Gastrocnemius medialis (tissue), 4 donors: ENCODE results near the gene ITPR1. TPM values are rescaled to one million over a fixed set of nuclear protein-coding genes. Genes with fewer than 3 reads are reported as not detected.

Source experiments
- ATAC-seq, 2 donors: fragments of 150-250 bp; one replicate each; pipeline ENCODE4 v1.9.1; 2016
- DNase-seq, 2 donors: peaks; one replicate each; pipeline ENCODE4 v3.0.0-alpha.2; 2019
- H3K27ac ChIP-seq, 4 donors: fragments of 200-600 bp; sonication (generic); 1 replicate in 1 of 4; 2 replicates in 3 of 4; pipeline ENCODE4 v1.5.1; 2016 to 2018; ENCODE audit warnings: mild to moderate bottlenecking in 2 of 4, moderate library complexity in 1 of 4
- H3K27me3 ChIP-seq, 3 donors: fragments of 200-600 bp; sonication (generic) in 2 of 3; 1 replicate in 1 of 3; 2 replicates in 2 of 3; pipeline versions ENCODE4 v1.5.1 to v1.6.0; 2016 to 2019; ENCODE audit warnings: mild to moderate bottlenecking in 1 of 3, moderate library complexity in 1 of 3
- H3K36me3 ChIP-seq, 2 donors: fragments of 200-600 bp; sonication (generic) in 1 of 2; one replicate each; pipeline ENCODE4 v1.5.1; 2017 to 2018
- H3K4me1 ChIP-seq, 2 donors: fragments of 200-600 bp; sonication (generic) in 1 of 2; one replicate each; pipeline ENCODE4 v1.5.1; 2016 to 2017; ENCODE audit warnings: mild to moderate bottlenecking in 2 of 2
- H3K4me3 ChIP-seq, 4 donors: fragments of 200-600 bp; sonication (generic) in 3 of 4; 1 replicate in 1 of 4; 2 replicates in 3 of 4; pipeline ENCODE4 v1.5.1; 2016 to 2019; ENCODE audit warnings: mild to moderate bottlenecking in 2 of 4
- H3K9me3 ChIP-seq, 3 donors: fragments of 200-600 bp; sonication (generic) in 2 of 3; 1 replicate in 1 of 3; 2 replicates in 2 of 3; pipeline ENCODE4 v1.5.1; 2016 to 2019
- CTCF ChIP-seq, 5 experiments: fragments of 450-650 bp in 3 of 5; fragments of 200-600 bp in 2 of 5; sonication (generic) in 2 of 5; IDR thresholded peaks in 4 of 5; conservative IDR thresholded peaks in 1 of 5; 1 replicate in 4 of 5; 2 replicates in 1 of 5; pipeline ENCODE4 v1.5.1; 2016 to 2019; ENCODE audit warnings: antibody characterized with exemption in 5 of 5, mild to moderate bottlenecking in 3 of 5, moderate library complexity in 3 of 5
- POLR2A ChIP-seq, 2 donors: fragments of 450-650 bp; IDR thresholded peaks; one replicate each; pipeline ENCODE4 v1.6.1; 2017; ENCODE audit warnings: antibody characterized with exemption in 2 of 2, mild to moderate bottlenecking in 2 of 2, moderate library complexity in 2 of 2
- in situ Hi-C, 4 donors: fragments of 200-750 bp; cut with MboI; loops; one replicate each; pipeline versions ENCODE4 v1.15.0 to v1.8.0; 2017; ENCODE audit warnings: low sequenced_read_pairs in 4 of 4
- intact Hi-C: fragments of 100-400 bp; cut with DNase I; formaldehyde crosslinking; loops from one replicate; pipeline ENCODE4 v1.15.1; 2023; ENCODE audit warnings: low total_unique reads
- total RNA-seq, 4 donors: library from RNA; depleted of rRNA; stranded (reverse); fragments of >200 nt; gene quantifications; one replicate each; pipeline versions ENCODE4 v1.1.0 to v1.2.3, GENCODE V29; 2016

ITPR1 gene
- total RNA-seq, 4 donors from 2014 or later = 5.5 to 21.7 (median 11.3) TPM

- Histone ChIP-seq H3K36me3 (peaks cover 0 to 7% of the 10 kb centered on the region in 2 donors), H3K4me1 (peaks cover 0 to 8% of the 10 kb centered on the region in 2 donors), H3K9me3 (no peaks in the 10 kb centered on the region), H3K27me3 (no peaks in the 10 kb centered on the region), H3K27ac (no peak overlapping the region), H3K4me3 (no peak overlapping the region)
- no peak for TF ChIP-seq POLR2A (IDR thresholded peaks at IDR 0.05)
- no peak for TF ChIP-seq CTCF (IDR thresholded peaks at IDR 0.05 in 4 of 5, conservative IDR thresholded peaks at IDR 0.05 in 1 of 5)
- intact Hi-C loops = no loop called here
- ATAC-seq (no peak), DNase-seq (no peak)
- in situ Hi-C loops = no loop called here
Observed at GRCh38 chr3:4816718-4817117, 323.6 kb downstream of the ITPR1 start.

- Histone ChIP-seq H3K4me3 (no peak overlapping the region), H3K36me3 (peaks cover 0 to 7% of the 10 kb centered on the region in 2 donors), H3K27ac (no peak overlapping the region), H3K9me3 (no peaks in the 10 kb centered on the region), H3K27me3 (no peaks in the 10 kb centered on the region), H3K4me1 (peaks cover 0 to 8% of the 10 kb centered on the region in 2 donors)
- TF ChIP-seq CTCF (IDR thresholded peaks at IDR 0.05 in 4 of 5, conservative IDR thresholded peaks at IDR 0.05 in 1 of 5) (no peak), POLR2A (IDR thresholded peaks at IDR 0.05) (no peak)
- DNase-seq (no peak), ATAC-seq (no peak)
- intact Hi-C loops = no loop called here
- in situ Hi-C loops = no loop called here
Observed at GRCh38 chr3:4817128-4817527, 324.0 kb downstream of the ITPR1 start.

GRCh38 chr3:4818164-4818563, 325.0 kb downstream of the ITPR1 start:
- H3K4me3 ChIP-seq = no peak overlapping the region
- peaks cover 0 to 16% of the 10 kb centered on the region in 2 donors for H3K4me1 ChIP-seq
- no peaks in the 10 kb centered on the region for H3K9me3 ChIP-seq
- H3K27me3 ChIP-seq = no peaks in the 10 kb centered on the region
- intact Hi-C loops = no loop called here
- in situ Hi-C loops = no loop called here
- H3K36me3 ChIP-seq = peaks cover 0 to 7% of the 10 kb centered on the region in 2 donors
- DNase-seq (no peak), ATAC-seq (no peak)
- TF ChIP-seq CTCF (IDR thresholded peaks at IDR 0.05 in 4 of 5, conservative IDR thresholded peaks at IDR 0.05 in 1 of 5) (no peak), POLR2A (IDR thresholded peaks at IDR 0.05) (no peak)
- no peak overlapping the region for H3K27ac ChIP-seq

- Histone ChIP-seq H3K4me1 (peaks cover 0 to 8% of the 10 kb centered on the region in 2 donors), H3K4me3 (no peak overlapping the region), H3K27ac (no peak overlapping the region), H3K27me3 (no peaks in the 10 kb centered on the region), H3K9me3 (no peaks in the 10 kb centered on the region), H3K36me3 (peaks cover 0 to 7% of the 10 kb centered on the region in 2 donors)
- ATAC-seq (no peak), DNase-seq (no peak)
- TF ChIP-seq POLR2A (IDR thresholded peaks at IDR 0.05) (no peak), CTCF (IDR thresholded peaks at IDR 0.05 in 4 of 5, conservative IDR thresholded peaks at IDR 0.05 in 1 of 5) (no peak)
- in situ Hi-C loops = no loop called here
- intact Hi-C loops = no loop called here
Observed at GRCh38 chr3:4818986-4819693, 326.0 kb downstream of the ITPR1 start.
